KOPT-K1 (cell line): ENCODE data around the gene KREMEN2.
"Not testable (repeated sequence)": the region's sequence is repeated elsewhere in the genome, so short reads cannot be mapped to it uniquely, and the experiment has no call there.

Experiments
- H3K27ac ChIP-seq: fragments of 200-600 bp; sonication (generic); 2 replicates; pipeline ENCODE4 v1.5.1; 2016; ENCODE audit warnings: antibody characterized with exemption, mild to moderate bottlenecking, low read depth, low read length; ENCODE audit not compliant: poor library complexity, severe bottlenecking
- H3K36me3 ChIP-seq: fragments of 200-600 bp; sonication (generic); 2 replicates; pipeline ENCODE4 v1.5.1; 2017; ENCODE audit warnings: antibody characterized with exemption, mild to moderate bottlenecking, low read length, moderate library complexity; ENCODE audit not compliant: insufficient read depth
- H3K9me3 ChIP-seq: fragments of 200-600 bp; sonication (generic); 2 replicates; pipeline ENCODE4 v1.5.1; 2017; ENCODE audit warnings: antibody characterized with exemption, low read length, mild to moderate bottlenecking; ENCODE audit not compliant: insufficient read depth, poor library complexity, severe bottlenecking

Gene KREMEN2, protein sequence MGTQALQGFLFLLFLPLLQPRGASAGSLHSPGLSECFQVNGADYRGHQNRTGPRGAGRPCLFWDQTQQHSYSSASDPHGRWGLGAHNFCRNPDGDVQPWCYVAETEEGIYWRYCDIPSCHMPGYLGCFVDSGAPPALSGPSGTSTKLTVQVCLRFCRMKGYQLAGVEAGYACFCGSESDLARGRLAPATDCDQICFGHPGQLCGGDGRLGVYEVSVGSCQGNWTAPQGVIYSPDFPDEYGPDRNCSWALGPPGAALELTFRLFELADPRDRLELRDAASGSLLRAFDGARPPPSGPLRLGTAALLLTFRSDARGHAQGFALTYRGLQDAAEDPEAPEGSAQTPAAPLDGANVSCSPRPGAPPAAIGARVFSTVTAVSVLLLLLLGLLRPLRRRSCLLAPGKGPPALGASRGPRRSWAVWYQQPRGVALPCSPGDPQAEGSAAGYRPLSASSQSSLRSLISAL

GRCh38 chr16:2963723-2964474, at the start of gene KREMEN2:
Gene KREMEN2 (plus strand): TSS chr16:2964275. CDS start chr16:2964521, 246 bp downstream.
- Histone ChIP-seq H3K36me3 (no peaks in the 10 kb centered on the region), H3K27ac (peak within 1 kb of the TSS; percentile 34), H3K9me3 (no peaks in the 10 kb centered on the region)

DNA sequence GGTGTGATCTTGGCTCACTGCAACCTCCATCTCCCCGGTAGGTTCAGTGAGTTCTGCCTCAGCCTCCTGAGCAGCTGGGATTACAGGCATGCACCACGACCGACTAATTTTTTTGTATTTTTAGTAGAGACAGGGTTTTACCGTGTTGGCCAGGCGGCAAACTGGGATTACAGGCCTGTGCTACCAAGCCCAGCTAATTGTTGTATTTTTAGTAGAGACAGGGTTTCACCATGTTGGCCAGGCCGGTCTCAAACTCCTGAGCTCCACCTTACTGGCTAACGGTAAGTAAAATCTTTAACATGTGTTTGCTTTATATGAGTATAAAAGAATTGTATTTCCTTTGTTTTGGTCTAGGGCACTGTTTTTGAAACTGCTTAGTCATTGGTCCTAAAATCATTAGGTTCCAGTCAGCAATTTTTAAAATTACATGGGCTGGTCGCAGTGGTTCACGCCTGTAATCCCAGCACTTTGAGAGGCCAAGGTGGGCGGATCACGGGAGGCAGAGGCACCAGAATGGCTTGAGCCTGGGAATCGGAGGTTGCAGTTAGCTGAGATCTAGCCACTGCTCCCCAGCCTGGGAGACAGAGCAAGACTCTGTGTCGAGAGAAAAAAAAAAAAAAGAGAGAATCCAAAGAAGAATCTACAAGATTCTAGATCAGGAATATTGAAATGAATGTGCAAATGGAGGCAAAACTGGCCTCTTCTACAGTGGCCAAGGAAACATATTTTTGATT, 48.7 kb upstream of the KREMEN2 start:
- Histone ChIP-seq H3K9me3 (no peaks in the 10 kb centered on the region), H3K27ac (no peak overlapping the region), H3K36me3 (peaks cover 23% of the 10 kb centered on the region)

DNA sequence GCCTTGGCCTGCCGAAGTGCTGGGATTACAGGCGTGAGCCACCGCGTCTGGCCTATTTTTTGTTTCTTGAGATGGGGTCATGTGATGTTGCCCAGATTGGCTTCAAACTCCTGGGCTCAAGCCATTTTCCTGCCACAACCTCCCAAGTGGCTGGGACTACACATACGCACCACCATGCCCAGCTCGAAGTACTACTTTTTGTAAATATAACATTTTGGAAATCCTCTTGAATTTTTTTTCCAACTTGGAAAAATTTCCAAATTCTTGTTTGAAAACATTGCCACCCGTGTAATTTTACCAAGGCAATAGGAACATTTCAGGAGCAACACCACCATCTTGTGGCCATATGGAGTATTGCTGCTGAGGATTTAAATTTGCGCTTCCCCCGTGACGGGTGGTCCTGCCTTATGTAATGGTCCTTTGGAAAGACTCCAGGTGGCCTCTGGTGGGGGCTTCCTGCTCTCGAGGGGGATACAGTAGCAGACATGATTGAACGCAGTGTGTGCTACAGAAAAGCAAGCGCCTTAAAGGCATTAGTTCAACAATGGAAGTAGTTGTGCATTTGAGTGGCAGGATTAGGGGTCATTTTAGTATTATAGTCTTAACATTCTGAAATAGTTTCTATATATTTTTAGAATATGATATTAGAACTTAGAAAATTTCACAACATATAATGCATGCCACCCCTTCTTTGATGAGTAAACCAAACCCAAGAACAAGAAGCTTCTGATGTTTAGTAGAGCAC, 44.4 kb upstream of the KREMEN2 start:
- Histone ChIP-seq H3K27ac (no peak overlapping the region), H3K9me3 (no peaks in the 10 kb centered on the region), H3K36me3 (peaks cover 16% of the 10 kb centered on the region)

GRCh38 chr16:2923481-2923880, 40.6 kb upstream of the KREMEN2 start:
- Histone ChIP-seq H3K36me3 (peaks cover 5% of the 10 kb centered on the region; the same call in 1 of the 2 replicates), H3K9me3 (no peaks in the 10 kb centered on the region), H3K27ac (no peak overlapping the region)

DNA sequence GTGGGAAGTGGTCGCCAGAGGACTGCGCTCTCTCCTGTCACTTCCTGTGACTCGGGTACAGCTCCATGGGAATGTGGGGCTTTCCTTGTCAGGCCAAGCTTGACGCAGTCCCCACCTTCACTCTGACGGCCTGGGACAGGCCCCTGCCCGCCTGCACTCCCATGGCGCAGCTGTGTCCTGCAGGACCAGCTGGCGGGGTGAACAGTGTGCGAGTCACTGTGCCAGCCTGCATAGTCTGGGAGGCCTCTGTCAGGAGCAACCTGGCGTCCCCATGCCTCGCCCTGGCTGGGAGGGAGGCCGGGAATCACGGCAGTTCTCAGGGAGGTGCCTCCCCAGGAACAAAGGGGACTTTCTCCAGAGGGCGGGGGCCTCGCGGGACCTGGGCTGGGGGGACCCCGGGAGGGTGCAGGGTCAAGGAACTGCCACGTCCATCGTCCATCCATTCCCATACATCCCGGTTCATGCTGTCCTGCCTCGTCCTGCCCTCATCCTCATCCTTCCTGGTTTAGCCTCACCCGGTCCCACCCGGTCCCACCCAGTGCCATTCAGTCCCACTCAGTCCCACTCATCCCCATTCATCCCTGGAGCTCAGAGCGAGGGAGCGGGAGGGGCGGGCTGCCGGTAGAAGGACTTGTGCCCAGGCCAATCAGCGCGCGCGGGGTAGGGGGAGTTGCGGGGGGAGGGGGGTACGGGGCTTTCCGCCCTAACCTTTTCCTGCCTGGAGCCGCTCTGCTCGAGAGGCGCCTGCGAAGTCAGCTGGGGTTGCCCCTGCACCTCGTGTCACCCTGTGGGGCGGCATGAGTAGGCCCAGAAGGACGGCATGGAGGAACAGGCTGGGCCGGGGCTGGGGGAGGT, 38.9 kb upstream of the KREMEN2 start:
- Histone ChIP-seq H3K9me3 (no peaks in the 10 kb centered on the region), H3K27ac (no peak overlapping the region), H3K36me3 (0 out of 2 replicates have a peak, but pooled peaks cover 4% of the 10 kb centered on the region)

DNA sequence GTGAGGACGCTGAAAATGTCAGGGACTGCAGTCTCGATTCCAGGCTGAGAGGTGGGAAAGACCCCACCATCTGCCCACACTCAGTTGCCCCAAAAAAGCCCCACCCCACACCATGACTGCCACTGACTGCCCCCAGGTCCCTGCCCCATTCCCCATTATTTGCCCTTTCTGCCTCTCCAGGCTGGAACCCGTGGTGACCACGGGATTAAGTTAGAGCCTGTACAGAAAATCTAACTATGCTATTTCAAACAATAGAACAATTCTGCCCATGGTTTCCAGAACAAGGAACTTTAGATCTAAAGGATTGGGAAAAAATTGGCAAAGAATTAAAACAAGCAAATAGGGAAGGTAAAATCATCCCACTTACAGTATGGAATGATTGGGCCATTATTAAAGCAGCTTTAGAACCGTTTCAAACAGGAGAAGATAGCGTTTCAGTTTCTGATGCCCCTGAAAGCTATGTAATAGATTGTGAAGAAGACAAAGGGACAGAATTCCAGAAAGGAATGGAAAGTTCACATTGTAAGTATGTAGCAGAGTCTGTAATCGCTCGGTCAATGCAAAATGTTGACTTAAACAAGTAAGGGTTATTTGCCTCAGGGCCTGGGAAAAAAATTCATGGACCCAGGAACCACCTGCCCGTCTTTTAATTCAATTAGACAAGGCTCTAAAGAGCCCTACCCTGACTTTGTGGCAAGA, 38.0 kb upstream of the KREMEN2 start:
- H3K36me3 ChIP-seq, result peaks cover 12% of the 10 kb centered on the region; the same call in 1 of the 2 replicates
- H3K9me3 ChIP-seq, result no peaks in the 10 kb centered on the region
- H3K27ac ChIP-seq, result no peak overlapping the region

DNA sequence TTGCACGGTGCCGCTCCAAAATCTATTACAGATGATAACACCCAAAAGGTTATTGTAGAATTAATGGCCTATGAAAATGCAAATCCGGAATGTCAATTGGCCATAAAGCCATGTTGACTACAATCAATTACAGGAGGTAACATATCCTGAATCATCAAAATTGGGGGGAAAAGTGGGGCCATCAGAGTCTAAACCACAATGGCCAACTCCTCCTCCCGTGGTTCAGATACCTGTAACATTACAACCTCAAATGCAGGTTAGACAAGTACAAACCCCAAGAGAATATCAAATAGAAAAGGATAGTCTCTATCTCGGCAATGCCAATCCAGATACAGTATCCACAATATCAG, 37.5 kb upstream of the KREMEN2 start:
- Histone ChIP-seq H3K9me3 (no peaks in the 10 kb centered on the region), H3K27ac (no peak overlapping the region), H3K36me3 (peaks cover 12% of the 10 kb centered on the region; the same call in 1 of the 2 replicates)

DNA sequence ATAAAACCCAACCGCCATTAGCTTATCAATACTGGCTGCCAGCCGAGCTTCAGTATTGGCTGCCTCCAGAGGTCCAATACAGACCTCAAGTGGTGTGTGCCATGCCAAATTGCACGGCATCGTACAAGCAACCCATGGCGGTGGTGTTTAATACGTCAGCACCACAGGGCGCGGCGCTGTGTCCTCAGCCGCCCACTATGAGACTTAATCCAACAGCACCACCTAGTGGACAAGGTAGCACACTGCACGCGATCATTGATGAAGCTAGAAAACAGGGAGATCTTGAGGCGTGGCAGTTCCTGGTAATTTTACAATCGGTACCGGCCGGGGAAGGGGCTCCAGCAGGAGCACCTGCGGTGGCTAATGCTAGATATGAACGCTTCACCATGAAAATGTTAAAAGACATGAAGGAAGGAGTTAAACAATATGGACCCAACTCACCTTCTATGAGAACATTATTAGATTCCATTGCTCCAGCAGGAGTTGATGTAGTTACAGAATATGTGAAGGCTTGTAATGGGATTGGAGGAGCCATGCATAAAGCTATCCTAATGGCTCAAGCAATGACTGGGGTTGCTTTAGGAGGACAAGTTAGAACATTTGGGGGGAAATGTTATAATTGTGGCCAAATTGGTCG, 36.9 kb upstream of the KREMEN2 start:
- Histone ChIP-seq H3K9me3 (no peaks in the 10 kb centered on the region), H3K36me3 (peaks cover 12% of the 10 kb centered on the region; the same call in 1 of the 2 replicates), H3K27ac (no peak overlapping the region)

DNA sequence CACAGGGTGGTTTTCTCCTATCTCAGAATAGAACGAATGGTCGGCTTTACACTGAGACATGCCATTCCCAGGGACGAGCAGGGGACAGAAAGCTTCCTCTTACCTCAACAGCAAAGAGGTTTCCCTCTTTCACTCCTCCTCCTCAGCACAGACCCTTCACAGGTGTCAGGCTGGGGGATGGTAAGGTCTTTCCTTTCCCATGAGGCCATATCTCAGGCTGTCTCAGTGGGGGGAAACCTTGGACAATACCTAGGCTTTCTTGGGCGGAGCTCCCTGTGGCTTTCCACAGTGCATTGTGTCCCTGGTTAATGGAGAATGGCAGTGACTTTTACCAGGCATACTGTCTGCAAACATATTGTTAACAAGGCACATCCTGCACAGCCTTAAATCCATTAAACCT, 35.9 kb upstream of the KREMEN2 start:
- H3K36me3 ChIP-seq, result peaks cover 12% of the 10 kb centered on the region; the same call in 1 of the 2 replicates
- H3K9me3 ChIP-seq, H3K27ac ChIP-seq: not testable (repeated sequence)

GRCh38 chr16:2928796-2929195, 35.3 kb upstream of the KREMEN2 start:
- Histone ChIP-seq H3K36me3 (peaks cover 12% of the 10 kb centered on the region; the same call in 1 of the 2 replicates), H3K9me3 (no peaks in the 10 kb centered on the region), H3K27ac (no peak overlapping the region)

DNA sequence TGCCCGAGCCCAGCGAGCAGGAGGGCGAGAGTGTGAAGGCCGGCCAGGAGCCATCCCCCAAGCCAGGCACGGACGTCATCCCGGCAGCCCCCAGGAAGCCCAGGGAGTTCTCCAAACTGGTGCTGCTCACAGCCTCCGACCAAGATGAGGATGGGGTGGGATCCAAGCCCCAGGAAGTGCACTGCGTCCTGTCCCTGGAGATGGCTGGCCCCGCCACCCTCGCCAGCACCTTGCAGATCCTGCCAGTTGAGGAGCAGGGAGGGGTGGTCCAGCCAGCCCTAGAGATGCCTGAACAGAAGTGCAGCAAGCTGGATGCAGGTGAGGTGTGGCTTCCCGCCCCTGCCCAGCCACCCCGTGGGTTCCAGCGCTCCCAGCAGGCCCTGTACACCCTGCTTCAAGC, 34.4 kb upstream of the KREMEN2 start:
- H3K9me3 ChIP-seq, result no peaks in the 10 kb centered on the region
- H3K27ac ChIP-seq, result no peak overlapping the region
- H3K36me3 ChIP-seq, result peaks cover 18% of the 10 kb centered on the region; the same call in 1 of the 2 replicates

GRCh38 chr16:2930236-2930635, 33.8 kb upstream of the KREMEN2 start:
- Histone ChIP-seq H3K36me3 (peaks cover 18% of the 10 kb centered on the region; the same call in 1 of the 2 replicates), H3K9me3 (no peaks in the 10 kb centered on the region), H3K27ac (no peak overlapping the region)
